ENCODE data around the gene TPK1.
"Not testable (repeated sequence)": the region's sequence is repeated elsewhere in the genome, so short reads cannot be mapped to it uniquely, and the experiment has no call there.

The TPK1 gene

GRCh38 chr7:144629598-144629997 is 206.3 kb downstream of the TPK1 start:
- no peak for DNase-seq (ENCODE audit: low read depth)

- DNase-seq (ENCODE audit: low read depth): no peak
These were observed 206.8 kb downstream of the TPK1 start for GRCh38 chr7:144629011-144629410.

- no peak for DNase-seq (ENCODE audit: low read depth)
These were observed 207.7 kb downstream of the TPK1 start for GRCh38 chr7:144628176-144628575.

- DNase-seq (ENCODE audit: low read depth): no peak
These were observed 213.1 kb downstream of the TPK1 start for GRCh38 chr7:144622745-144623144.

- no peak for DNase-seq (ENCODE audit: low read depth)
These were observed 229.6 kb downstream of the TPK1 start for GRCh38 chr7:144606261-144606660.

- DNase-seq (ENCODE audit: low read depth): no peak
These were observed 238.9 kb downstream of the TPK1 start for GRCh38 chr7:144596953-144597352.

GRCh38 chr7:144594580-144594979 is 241.3 kb downstream of the TPK1 start:
- no peak for DNase-seq (ENCODE audit: low read depth)

GRCh38 chr7:144588559-144589051 is 247.2 kb downstream of the TPK1 start:
- DNase-seq (ENCODE audit: low read depth): no peak

GRCh38 chr7:144587701-144588100 is 248.2 kb downstream of the TPK1 start:
- DNase-seq (ENCODE audit: low read depth): no peak

- DNase-seq (ENCODE audit: low read depth): no peak
These were observed 251.1 kb downstream of the TPK1 start for GRCh38 chr7:144584726-144585125.

- DNase-seq (ENCODE audit: low read depth): no peak
These were observed 256.2 kb downstream of the TPK1 start for GRCh38 chr7:144579687-144580086.

- no peak for DNase-seq (ENCODE audit: low read depth)
These were observed 260.4 kb downstream of the TPK1 start for GRCh38 chr7:144575456-144575855.

- DNase-seq (ENCODE audit: low read depth): not testable (repeated sequence)
These were observed 261.1 kb downstream of the TPK1 start for GRCh38 chr7:144574753-144575152.

GRCh38 chr7:144568233-144568632 is 267.6 kb downstream of the TPK1 start:
- DNase-seq (ENCODE audit: low read depth): no peak

GRCh38 chr7:144565586-144565985 is 270.3 kb downstream of the TPK1 start:
- DNase-seq (ENCODE audit: low read depth): no peak

- no peak for DNase-seq (ENCODE audit: low read depth)
These were observed 286.0 kb downstream of the TPK1 start for GRCh38 chr7:144549861-144550260.

GRCh38 chr7:144548556-144548955 is 287.3 kb downstream of the TPK1 start:
- DNase-seq (ENCODE audit: low read depth): no peak

- no peak for DNase-seq (ENCODE audit: low read depth)
These were observed 288.0 kb downstream of the TPK1 start for GRCh38 chr7:144547888-144548287.

GRCh38 chr7:144546782-144547181 is 289.1 kb downstream of the TPK1 start:
- no peak for DNase-seq (ENCODE audit: low read depth)

GRCh38 chr7:144545330-144545729 is 290.5 kb downstream of the TPK1 start:
- no peak for DNase-seq (ENCODE audit: low read depth)

GRCh38 chr7:144534655-144535395 is 301.0 kb downstream of the TPK1 start:
- DNase-seq (ENCODE audit: low read depth): no peak

GRCh38 chr7:144534196-144534595 is 301.7 kb downstream of the TPK1 start:
- no peak for DNase-seq (ENCODE audit: low read depth)

GRCh38 chr7:144531181-144531580 is 304.7 kb downstream of the TPK1 start:
- no peak for DNase-seq (ENCODE audit: low read depth)

GRCh38 chr7:144529269-144529926 is 306.5 kb downstream of the TPK1 start:
- no peak for DNase-seq (ENCODE audit: low read depth)

All from stimulated activated CD8-positive, alpha-beta memory T cell treated with anti-CD3 and anti-CD28 coated beads, Interleukin-12 subunit alpha, Interleukin-12 subunit beta, amount 100 ng/mL, for 4 hours (primary cell).